ENCODE data around the gene AKIRIN2.
"Not testable (repeated sequence)": the region's sequence is repeated elsewhere in the genome, so short reads cannot be mapped to it uniquely, and the experiment has no call there.

Gene AKIRIN2

DNA sequence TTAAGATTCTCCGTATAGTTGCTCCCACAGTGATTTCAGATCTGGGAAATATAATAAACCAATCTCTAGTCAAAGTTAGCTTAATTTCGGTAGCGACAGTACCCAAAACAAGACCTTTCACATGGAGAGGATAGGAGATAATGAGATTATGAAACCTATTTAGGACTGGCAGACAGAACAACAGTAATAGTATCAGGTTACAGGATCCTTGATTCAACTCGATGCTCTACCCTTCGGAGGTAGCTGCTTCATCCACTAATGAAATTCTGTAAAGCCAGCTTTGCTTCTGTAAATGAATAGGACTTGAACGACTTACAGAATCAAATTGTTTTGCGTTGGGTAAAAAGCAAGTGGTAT, 534 bp upstream of the AKIRIN2 start:
- DNase-seq (ENCODE audit: low read depth), result no peak
- H3K4me3 ChIP-seq (ENCODE audit: low read length), result peak overlapping the region; percentile 98
- TF ChIP-seq, protein P1, sequence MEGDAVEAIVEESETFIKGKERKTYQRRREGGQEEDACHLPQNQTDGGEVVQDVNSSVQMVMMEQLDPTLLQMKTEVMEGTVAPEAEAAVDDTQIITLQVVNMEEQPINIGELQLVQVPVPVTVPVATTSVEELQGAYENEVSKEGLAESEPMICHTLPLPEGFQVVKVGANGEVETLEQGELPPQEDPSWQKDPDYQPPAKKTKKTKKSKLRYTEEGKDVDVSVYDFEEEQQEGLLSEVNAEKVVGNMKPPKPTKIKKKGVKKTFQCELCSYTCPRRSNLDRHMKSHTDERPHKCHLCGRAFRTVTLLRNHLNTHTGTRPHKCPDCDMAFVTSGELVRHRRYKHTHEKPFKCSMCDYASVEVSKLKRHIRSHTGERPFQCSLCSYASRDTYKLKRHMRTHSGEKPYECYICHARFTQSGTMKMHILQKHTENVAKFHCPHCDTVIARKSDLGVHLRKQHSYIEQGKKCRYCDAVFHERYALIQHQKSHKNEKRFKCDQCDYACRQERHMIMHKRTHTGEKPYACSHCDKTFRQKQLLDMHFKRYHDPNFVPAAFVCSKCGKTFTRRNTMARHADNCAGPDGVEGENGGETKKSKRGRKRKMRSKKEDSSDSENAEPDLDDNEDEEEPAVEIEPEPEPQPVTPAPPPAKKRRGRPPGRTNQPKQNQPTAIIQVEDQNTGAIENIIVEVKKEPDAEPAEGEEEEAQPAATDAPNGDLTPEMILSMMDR (conservative IDR thresholded peaks at IDR 0.05; ENCODE audit: low read depth, low read length), result no peak

DNA sequence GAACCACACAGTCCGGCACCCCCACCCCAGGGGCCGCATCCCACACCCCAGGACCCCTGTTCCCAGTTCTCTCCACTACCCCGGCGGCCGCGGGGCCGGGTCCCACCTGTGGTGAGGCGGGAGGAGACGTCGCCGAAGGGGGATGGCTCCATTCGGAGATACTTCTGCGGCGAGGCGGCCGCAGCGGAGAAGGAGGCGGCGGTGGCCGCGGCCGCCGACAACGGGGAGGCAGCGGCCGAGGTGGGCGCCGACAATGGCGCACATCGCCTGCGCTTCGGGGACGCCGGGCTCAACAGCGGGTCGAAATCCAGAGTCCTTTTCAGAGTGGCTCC, 723 bp downstream of the AKIRIN2 start:
- peak overlapping the region; percentile 98 for H3K4me3 ChIP-seq (ENCODE audit: low read length)
- TF ChIP-seq, protein P1 (conservative IDR thresholded peaks at IDR 0.05; ENCODE audit: low read depth, low read length), result no peak
- no peak for DNase-seq (ENCODE audit: low read depth)

DNA sequence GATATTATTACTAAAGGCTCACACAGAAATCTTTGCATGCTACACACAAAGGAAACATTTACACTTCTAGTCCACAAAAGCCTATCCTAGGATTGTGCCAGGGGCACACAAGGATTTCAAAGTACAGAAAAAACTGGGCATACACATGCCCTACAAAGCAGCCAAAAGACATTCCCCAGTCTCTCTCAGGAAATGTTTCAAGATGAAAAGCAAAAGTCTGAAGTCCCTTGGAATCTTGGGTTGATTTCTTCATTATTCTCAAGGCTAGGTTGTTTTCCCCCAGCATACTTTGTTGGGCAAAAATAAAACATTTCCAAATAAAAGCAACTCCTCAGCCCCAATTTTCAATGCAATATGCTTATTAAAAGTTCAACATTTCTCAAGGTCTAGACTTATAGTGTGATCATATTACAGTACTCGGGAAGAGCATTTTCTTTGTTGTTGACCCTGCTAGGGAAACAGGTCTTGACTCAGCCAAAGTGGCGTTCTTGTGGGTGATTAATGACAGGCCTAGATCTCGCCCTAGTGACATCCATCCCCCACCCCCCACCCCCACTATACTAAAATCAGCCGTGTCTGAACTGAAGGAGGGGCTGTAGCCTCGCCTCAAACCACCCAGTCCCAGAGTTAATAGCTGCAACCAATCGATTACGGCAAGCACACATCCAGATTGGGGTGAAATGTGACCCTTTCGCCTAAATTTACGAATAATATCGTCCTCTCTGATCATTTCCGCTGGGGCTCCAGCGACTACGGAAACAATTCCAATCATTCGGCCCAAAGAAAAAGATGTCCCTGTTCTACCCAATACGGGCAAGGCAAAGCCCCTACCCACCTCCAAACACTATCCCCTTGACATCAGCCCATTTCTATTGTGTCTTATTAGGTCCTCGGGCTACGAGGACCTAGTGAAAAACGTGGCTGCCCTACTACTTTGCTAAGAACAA, 1.4 kb downstream of the AKIRIN2 start:
- TF ChIP-seq, protein P1 (conservative IDR thresholded peaks at IDR 0.05; ENCODE audit: low read depth, low read length), result no peak
- H3K4me3 ChIP-seq (ENCODE audit: low read length), result peak overlapping the region; percentile 98
- DNase-seq (ENCODE audit: low read depth), result no peak

DNA sequence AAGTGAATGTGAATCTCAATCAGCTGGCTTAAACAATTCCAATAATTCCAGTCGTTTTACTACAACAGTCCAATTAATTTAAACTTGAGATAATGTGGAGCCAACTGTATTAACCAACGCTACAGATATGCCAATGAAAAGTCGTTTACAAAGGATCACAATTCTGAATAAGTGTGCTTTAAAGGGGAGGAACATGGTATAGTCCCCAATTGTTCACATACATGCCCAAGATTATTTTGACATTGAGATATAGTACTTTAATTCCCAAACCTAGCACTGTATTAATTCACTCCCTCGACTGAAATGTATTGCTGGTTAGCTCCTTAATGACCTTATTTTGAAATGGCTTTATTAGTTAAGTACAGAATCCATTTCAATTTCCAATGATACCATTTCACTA, 2.5 kb downstream of the AKIRIN2 start:
- peak overlapping the region; percentile 98 for H3K4me3 ChIP-seq (ENCODE audit: low read length)
- TF ChIP-seq, protein P1 (conservative IDR thresholded peaks at IDR 0.05; ENCODE audit: low read depth, low read length), result no peak
- DNase-seq (ENCODE audit: low read depth), result no peak

DNA sequence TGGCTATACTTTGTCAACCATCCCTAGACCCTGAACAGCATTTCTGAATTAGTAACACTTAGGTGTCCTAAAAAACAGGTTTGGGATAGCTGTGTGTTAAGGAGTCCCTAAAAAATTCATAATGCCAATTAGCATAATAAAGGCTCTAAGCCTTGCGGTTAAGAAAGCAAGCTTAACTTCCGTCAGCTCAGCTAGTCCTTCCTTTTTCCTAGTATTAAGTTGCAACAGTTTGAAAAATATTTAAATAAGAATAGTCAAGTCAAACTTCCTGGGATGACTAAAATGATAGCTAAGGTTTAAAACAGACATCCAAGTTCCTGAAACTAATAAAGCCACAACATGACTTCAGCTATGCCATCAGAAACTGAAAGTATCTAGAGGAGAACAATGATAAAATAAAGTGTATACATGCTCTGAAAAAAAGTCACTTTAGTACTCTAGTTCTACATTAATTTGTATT, 3.5 kb downstream of the AKIRIN2 start:
- TF ChIP-seq, protein P1 (conservative IDR thresholded peaks at IDR 0.05; ENCODE audit: low read depth, low read length), result no peak
- peak overlapping the region; percentile 98 for H3K4me3 ChIP-seq (ENCODE audit: low read length)
- no peak for DNase-seq (ENCODE audit: low read depth)

DNA sequence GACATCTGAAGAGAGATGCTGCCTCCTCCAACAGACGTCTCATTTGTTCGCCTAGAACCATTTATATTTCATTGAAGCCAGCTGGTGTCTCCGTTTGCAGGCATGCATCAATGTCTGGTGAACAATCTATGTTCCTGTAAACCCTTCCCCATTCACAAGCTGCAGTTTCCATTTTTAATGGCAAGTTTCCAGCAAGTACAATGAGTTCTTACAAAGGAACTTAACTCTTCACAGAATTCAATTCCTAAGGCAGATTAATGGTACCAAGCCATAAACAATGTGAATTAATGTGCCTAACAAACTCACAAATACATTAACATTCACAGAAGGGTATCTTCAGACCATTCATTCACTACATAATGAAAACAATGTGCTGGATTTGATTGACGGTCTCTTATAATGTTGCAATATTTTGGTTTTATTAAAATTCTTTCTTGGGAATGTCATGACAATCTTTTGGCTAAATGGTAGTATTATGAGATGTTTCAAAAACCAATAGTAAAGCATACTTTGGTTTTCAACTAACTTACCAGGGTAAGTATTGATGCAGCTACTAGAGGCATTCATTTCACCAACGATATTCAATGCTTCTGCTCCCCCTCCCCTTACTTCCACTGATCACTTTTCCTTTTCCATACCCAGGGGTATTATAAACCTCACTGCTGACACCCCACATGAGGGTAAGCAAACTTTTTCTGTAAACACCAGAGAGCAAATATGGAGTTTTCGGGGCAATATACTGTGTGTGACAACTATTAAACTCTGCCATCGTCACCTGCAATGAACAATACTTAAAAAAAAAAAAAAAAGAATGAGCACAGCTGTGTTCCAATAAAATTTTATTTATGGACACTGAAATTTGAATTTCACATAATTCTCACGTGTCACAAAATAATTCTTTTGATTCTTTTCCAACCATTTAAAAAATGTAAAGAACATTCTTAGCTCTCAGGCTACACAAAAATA, 4.2 kb downstream of the AKIRIN2 start:
- TF ChIP-seq, protein P1 (conservative IDR thresholded peaks at IDR 0.05; ENCODE audit: low read depth, low read length), result no peak
- DNase-seq (ENCODE audit: low read depth), result no peak

DNA sequence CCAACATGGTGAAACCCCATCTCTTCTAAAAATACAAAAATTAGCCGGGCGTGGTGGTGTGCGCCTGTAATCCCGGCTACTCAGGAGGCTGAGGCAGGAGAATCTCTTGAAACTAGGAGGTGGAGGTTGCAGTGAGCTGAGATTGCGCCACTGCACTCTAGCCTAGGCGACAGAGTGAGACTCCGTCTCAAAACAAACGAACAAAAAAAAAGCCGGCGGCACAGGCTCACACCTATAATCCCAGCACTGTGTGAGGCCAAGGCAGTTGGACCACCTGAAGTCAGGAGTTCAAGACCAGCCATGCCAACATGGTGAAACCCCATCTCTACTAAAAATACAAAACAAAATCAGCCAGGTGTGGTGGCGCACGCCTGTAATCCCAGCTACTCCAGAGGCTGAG, 5.2 kb downstream of the AKIRIN2 start:
- not testable (repeated sequence) for H3K4me3 ChIP-seq (ENCODE audit: low read length); DNase-seq (ENCODE audit: low read depth)

More for the DNA sequence above, 4.2 kb downstream of the AKIRIN2 start:
- peak overlapping the region; percentile 98 for H3K4me3 ChIP-seq (ENCODE audit: low read length)

Measured in retinal pigment epithelial cell (primary cell).